D341Med (cell line): ENCODE results near the gene PLEK2.
"Not testable (repeated sequence)": the region's sequence is repeated elsewhere in the genome, so short reads cannot be mapped to it uniquely, and the experiment has no call there.

ENCODE experiments used
- DNase-seq: peaks from one replicate; pipeline ENCODE4 v3.0.0; 2012; ENCODE audit warnings: low spot score

Gene PLEK2

GRCh38 chr14:67428501-67429031 is 16.6 kb upstream of the PLEK2 start:
- DNase-seq = no peak

DNA sequence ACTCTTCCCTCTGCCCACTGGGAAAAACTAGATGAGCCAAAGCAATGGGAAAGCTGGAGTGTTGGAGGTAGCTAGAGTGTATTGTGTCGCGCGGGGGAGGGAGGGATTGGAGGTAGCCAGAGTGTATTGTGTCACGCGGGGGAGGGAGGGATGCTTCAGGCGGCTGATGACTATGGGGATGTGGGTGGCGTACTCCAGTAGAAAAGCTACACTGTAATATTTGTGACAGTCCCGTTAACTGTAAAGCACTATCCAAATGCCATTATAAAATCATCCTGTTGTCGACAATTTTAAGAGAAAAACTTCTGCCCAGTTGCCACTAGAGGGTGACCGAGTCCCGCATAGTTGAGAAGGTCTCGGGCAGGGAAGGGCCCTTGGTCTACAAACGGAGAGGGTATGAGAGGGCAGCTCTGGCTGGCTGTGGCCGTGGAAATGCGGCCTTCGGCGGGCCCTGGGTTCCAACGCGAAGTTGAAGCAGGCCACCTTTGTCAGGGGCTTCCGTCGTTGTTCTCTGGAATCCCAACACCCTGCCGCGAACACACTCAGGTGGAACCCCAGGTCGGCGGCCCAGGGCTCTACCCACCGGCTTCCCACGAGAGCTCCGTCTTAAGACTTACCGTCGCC is 15.1 kb upstream of the PLEK2 start:
- DNase-seq = peak; percentile 83

- no peak for DNase-seq
Measured at GRCh38 chr14:67426161-67426560, 14.2 kb upstream of the PLEK2 start.

- DNase-seq = no peak
Measured at GRCh38 chr14:67425608-67426007, 13.6 kb upstream of the PLEK2 start.

DNA sequence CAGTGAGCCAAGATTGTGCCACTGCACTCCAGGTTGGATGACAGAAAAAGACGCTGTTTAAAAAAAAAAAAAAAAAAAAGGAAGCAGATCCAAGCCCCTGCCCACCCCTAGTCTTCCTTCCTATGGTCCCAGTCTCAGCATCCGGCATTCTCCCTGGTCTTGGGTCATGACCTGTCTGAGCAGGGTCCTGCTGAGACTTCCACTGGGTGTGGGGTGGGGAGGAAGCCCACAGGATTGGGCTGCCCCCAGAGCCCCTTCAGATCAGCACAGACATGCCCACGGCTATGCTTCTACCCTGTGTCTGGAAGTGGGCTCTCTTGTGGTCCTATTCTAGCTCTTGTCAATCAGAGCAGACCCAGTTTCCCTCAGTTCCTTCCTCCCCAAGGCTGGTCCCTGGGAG is 12.6 kb upstream of the PLEK2 start:
- no peak for DNase-seq

- no peak for DNase-seq
Measured at GRCh38 chr14:67423424-67423823, 11.5 kb upstream of the PLEK2 start.

GRCh38 chr14:67421356-67422224 is 9.6 kb upstream of the PLEK2 start:
- no peak for DNase-seq

DNA sequence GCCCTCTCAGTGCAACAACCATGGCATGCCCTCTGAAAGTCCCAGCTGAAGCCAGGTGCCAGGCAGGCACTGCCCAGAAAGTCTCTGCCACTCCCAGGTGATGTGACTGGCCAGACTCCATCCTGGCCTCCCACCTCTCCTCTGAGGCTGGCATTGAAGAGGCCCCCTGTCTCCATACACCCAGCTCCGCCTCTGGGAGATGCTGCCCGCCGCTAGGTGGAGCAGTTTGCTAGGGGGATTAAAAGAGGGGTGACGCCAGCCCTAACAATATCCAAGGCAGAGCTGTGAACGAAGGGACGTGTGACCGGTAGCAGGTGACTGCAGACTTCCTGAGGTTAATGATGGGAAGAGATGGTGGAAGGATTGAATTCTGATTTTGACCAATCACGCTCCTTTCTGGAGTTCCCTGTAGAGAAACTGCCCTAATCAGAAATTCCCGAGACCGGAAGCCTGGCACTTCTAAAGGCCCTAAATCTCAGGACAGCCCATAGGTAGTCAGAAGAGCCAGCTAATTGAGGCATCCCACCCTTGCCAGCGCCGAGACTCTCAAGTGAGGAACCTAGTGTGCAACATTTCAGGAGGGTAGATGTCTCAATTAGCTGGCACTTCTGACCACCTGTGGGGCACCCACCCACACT is 8.3 kb upstream of the PLEK2 start:
- peak; percentile 74 for DNase-seq

DNA sequence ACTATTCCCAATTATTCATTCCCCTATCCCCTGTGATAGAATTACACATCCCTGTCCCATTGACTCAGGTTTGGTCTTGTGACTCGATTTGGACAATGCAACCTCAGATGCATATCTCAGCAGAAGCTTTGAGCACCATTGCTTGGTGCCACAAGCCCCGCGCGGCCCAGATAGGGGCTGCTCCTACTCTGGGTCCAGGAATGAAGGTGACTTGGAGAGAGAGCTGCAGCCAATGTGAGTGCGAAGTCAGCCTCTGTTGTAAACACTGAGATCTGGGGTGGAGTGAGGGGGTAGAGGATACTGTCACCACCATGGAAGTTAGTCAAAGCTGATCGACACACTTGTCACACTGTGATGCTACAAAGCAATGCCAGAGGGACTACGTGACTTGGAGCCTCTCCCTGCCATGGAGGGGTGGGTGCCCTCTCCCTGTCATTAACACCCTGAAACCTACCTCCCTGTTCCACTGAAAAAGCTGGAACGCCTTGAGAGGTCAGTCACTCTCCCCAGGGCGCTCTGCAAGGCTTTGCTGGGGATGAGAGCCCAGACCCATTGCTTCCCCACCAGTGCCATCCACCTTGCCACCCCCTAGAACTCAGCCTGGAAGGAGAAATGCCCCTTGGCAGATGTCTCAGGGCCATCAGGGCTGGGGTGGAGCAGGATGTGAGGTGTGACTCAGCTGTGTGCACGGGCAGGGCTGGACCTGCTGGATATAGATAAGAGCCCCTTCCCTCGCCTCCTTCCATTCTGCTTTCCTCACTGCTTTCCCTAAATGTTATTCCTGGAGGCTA is 6.6 kb upstream of the PLEK2 start:
- DNase-seq = no peak

GRCh38 chr14:67417633-67418032 is 5.7 kb upstream of the PLEK2 start:
- DNase-seq = no peak

DNA sequence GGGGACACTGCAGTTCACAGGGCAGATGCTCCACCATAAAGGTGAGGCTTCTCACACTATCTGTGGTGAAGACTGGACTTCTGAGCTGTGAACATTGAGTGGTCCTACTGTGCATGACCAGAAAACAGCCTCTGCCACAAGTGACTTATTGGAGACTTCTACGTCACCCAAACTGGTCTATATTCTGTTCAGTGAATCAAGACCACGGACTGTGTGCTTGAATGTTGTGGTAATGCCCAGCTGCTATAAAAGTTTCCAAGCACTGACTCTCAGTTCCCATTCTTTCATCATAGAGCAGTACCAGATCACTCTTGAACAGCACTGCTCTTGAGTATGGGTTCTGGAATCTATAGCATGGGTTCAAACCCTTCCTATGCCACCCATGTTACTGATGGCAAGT is 4.8 kb upstream of the PLEK2 start:
- DNase-seq = no peak

DNA sequence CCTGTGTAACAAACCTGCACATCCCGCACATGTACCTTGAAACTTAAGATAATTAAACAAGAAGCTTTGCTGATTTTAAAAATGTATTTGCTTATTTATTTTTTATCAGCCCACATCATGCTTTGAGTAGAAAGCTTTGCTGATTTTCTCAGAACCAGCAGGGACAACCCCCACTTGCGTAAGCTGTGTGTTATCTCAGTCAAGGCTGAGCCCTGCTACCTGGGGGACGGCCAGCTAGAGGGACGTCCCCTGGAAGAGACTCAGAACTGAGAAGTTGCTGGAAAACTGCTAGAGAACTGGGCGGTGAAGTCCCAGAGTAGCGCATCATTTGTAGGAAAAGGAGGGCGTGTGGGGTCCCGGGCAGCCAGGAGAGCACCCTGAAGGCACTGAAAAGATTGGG is 4.1 kb upstream of the PLEK2 start:
- no peak for DNase-seq

GRCh38 chr14:67415610-67416009 is 3.6 kb upstream of the PLEK2 start:
- DNase-seq = not testable (repeated sequence)

DNA sequence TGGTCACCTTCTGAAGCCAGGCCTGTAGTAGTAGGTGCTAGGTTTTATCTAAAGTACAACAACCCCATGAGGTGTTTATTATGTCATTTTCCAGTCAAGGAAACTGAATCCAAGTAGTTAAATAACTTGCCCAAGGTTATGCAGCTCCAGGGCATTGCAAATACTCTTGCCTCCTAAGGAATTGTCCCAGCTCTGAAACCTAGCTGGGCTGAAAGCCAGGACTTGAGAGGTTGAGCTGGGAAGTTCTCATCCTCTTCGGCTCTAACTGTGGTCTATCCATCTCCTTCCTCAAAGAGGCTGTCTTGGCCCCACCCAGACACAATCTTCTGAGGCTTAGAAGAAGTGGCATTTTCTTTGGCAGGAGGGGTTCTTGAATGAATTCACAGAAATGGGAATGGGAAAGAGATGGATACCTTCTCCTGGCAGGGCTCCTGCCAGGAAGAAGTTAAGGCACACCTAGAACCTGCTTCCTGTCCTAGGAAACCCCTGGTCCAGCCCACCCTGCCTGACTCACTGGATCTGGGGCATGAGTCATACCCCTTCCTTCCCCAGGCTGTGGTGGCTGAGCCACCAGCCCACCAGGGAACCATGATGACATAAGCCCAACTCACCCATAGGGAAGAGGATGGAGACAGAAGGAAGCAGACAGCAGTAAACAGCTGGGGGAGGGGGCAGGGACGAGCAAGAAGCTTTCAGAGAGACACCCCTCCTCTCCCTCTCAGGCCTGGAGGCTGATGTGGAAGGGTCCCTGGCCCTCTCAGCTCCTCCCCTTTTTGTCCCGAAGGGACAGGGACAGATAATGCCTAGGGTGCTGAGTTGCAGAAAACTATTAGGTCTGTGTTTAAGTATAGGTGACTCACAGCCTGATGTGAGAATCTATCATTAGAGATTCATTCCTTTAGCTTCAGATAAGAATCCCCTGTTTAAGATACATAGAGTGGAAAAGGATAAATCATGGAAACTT is 2.1 kb upstream of the PLEK2 start:
- DNase-seq = no peak

DNA sequence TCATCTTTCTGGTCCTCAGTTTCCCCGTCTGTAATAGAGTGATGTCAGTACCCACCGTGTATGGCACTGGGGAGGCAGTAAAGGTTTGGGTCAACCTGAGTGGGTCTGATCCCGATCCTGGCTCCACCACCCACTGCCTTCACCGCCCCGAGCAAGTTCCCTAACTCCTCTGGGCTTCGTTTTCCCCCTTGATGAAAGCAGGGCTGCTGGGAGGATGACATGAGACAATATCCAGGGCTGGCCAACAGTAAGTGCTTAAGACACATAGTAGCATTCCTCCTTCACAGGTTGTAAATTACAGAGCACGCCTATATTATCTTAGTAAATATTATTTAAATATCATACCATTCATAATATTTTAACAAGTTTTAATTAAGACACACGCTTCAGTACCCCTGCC is 595 bp downstream of the PLEK2 start:
- no peak for DNase-seq

- DNase-seq = no peak
Measured at GRCh38 chr14:67410313-67410712, 1.7 kb downstream of the PLEK2 start.

- DNase-seq = no peak
Measured at GRCh38 chr14:67409461-67409860, 2.5 kb downstream of the PLEK2 start.

- not testable (repeated sequence) for DNase-seq
Measured at GRCh38 chr14:67408122-67408801, 3.7 kb downstream of the PLEK2 start.

GRCh38 chr14:67405771-67406170 is 6.2 kb downstream of the PLEK2 start:
- no peak for DNase-seq

GRCh38 chr14:67400434-67400833 is 11.5 kb downstream of the PLEK2 start:
- no peak for DNase-seq
